MM.1S (cell line): ENCODE results near the gene SLIT3.

Source experiments
- DNase-seq: peaks from one replicate; pipeline ENCODE4 v3.0.0-alpha.2; 2015
- H2AFZ ChIP-seq: fragments of 300-600 bp; sonication (generic); 2 replicates; pipeline ENCODE4 v1.6.0; 2016; ENCODE audit warnings: antibody characterized with exemption, low read length
- H3F3A ChIP-seq: fragments of 300-600 bp; sonication (generic); 2 replicates; pipeline ENCODE4 v1.6.1; 2016; ENCODE audit warnings: mild to moderate bottlenecking, antibody characterized with exemption, low read length, moderate library complexity, mixed read lengths; ENCODE audit not compliant: insufficient read depth
- H3K27ac ChIP-seq: fragments of 300-600 bp; sonication (generic); 2 replicates; pipeline ENCODE4 v1.5.1; 2016; ENCODE audit warnings: mild to moderate bottlenecking, low read length
- H3K27me3 ChIP-seq: fragments of 300-600 bp; sonication (generic); replicated peaks from 2 replicates; pipeline ENCODE4 v1.6.0; 2016; ENCODE audit warnings: low read length; ENCODE audit not compliant: insufficient read depth
- H3K36me3 ChIP-seq: fragments of 300-600 bp; sonication (generic); replicated peaks from 2 replicates; pipeline ENCODE4 v1.6.1; 2016; ENCODE audit warnings: mild to moderate bottlenecking, low read length, mixed read lengths; ENCODE audit not compliant: insufficient read depth
- H3K4me1 ChIP-seq: fragments of 300-600 bp; sonication (generic); 2 replicates; pipeline ENCODE4 v1.6.1; 2016; ENCODE audit warnings: low read length, mixed read lengths
- H3K4me2 ChIP-seq: fragments of 300-600 bp; sonication (generic); 2 replicates; pipeline ENCODE4 v1.6.0; 2016; ENCODE audit warnings: low read depth, low read length
- H3K4me3 ChIP-seq: fragments of 300-600 bp; sonication (generic); 2 replicates; pipeline ENCODE4 v1.5.1; 2016; ENCODE audit warnings: low read length, mixed read lengths
- H3K79me2 ChIP-seq: fragments of 300-600 bp; sonication (generic); 2 replicates; pipeline ENCODE4 v1.6.1; 2016; ENCODE audit warnings: mixed run types, low read length, mixed read lengths
- H3K9ac ChIP-seq: fragments of 300-600 bp; sonication (generic); 2 replicates; pipeline ENCODE4 v1.6.1; 2016; ENCODE audit warnings: low read length, mixed read lengths
- H3K9me2 ChIP-seq: fragments of 300-600 bp; sonication (generic); replicated peaks from 2 replicates; pipeline ENCODE4 v1.6.1; 2016; ENCODE audit warnings: mild to moderate bottlenecking, low read length, mixed read lengths; ENCODE audit not compliant: insufficient read depth
- H3K9me3 ChIP-seq: fragments of 300-600 bp; sonication (generic); replicated peaks from 2 replicates; pipeline ENCODE4 v1.6.1; 2016; ENCODE audit warnings: mild to moderate bottlenecking, low read length, mixed read lengths; ENCODE audit not compliant: insufficient read depth
- H4K20me1 ChIP-seq: fragments of 300-600 bp; sonication (generic); 2 replicates; pipeline ENCODE4 v1.6.1; 2016; ENCODE audit warnings: mild to moderate bottlenecking, low read length, moderate library complexity, mixed read lengths; ENCODE audit not compliant: insufficient read depth
- CTCF ChIP-seq: fragments of 300-600 bp; sonication (generic); IDR thresholded peaks from 2 replicates; pipeline ENCODE4 v1.5.1; 2016; ENCODE audit warnings: antibody characterized with exemption, low read length, mixed read lengths
- EZH2 ChIP-seq: fragments of 300-600 bp; sonication (generic); optimal IDR thresholded peaks from 2 replicates; pipeline ENCODE3; 2017; ENCODE audit warnings: low read depth, mild to moderate bottlenecking, antibody characterized with exemption, low read length, mixed read lengths
- EZH2phosphoT487 ChIP-seq: fragments of 300-600 bp; sonication (generic); IDR thresholded peaks from 2 replicates; pipeline ENCODE4 v1.6.1; 2018; ENCODE audit warnings: antibody characterized with exemption, low read length

Gene SLIT3

GRCh38 chr5:168952196-168952595, 348.7 kb downstream of the SLIT3 start:
- no peak overlapping the region for H2AFZ ChIP-seq
- no peaks in the 10 kb centered on the region for H3K36me3 ChIP-seq
- H3K9me2 ChIP-seq: no peaks in the 10 kb centered on the region
- no peak overlapping the region for H3K9ac ChIP-seq
- H3K27ac ChIP-seq: no peak overlapping the region
- DNase-seq: no peak
- H3K79me2 ChIP-seq: no peaks in the 10 kb centered on the region
- H4K20me1 ChIP-seq: no peaks in the 10 kb centered on the region
- no peaks in the 10 kb centered on the region for H3F3A ChIP-seq
- H3K4me2 ChIP-seq: no peak overlapping the region
- no peaks in the 10 kb centered on the region for H3K4me1 ChIP-seq
- TF ChIP-seq EZH2: no peak
- TF ChIP-seq CTCF: no peak
- TF ChIP-seq EZH2phosphoT487: no peak
- H3K27me3 ChIP-seq: no peaks in the 10 kb centered on the region
- no peaks in the 10 kb centered on the region for H3K9me3 ChIP-seq
- H3K4me3 ChIP-seq: no peak overlapping the region

- H3F3A ChIP-seq: no peaks in the 10 kb centered on the region
- H3K4me1 ChIP-seq: no peaks in the 10 kb centered on the region
- H3K36me3 ChIP-seq: no peaks in the 10 kb centered on the region
- no peak for DNase-seq
- no peaks in the 10 kb centered on the region for H3K27me3 ChIP-seq
- H3K4me2 ChIP-seq: no peak overlapping the region
- H3K4me3 ChIP-seq: no peak overlapping the region
- TF ChIP-seq EZH2phosphoT487: no peak
- no peak for TF ChIP-seq CTCF
- TF ChIP-seq EZH2: no peak
- no peak overlapping the region for H2AFZ ChIP-seq
- H4K20me1 ChIP-seq: no peaks in the 10 kb centered on the region
- no peaks in the 10 kb centered on the region for H3K79me2 ChIP-seq
- no peak overlapping the region for H3K9ac ChIP-seq
- no peaks in the 10 kb centered on the region for H3K9me3 ChIP-seq
- H3K27ac ChIP-seq: no peak overlapping the region
- H3K9me2 ChIP-seq: no peaks in the 10 kb centered on the region
Measured at GRCh38 chr5:168951769-168952168, 349.2 kb downstream of the SLIT3 start.

- Histone ChIP-seq H3K27ac (no peak overlapping the region), H2AFZ (no peak overlapping the region), H3K9ac (no peak overlapping the region), H3K79me2 (no peaks in the 10 kb centered on the region), H3F3A (no peaks in the 10 kb centered on the region), H3K9me2 (no peaks in the 10 kb centered on the region), H3K9me3 (no peaks in the 10 kb centered on the region), H3K27me3 (no peaks in the 10 kb centered on the region), H3K4me3 (no peak overlapping the region), H3K36me3 (no peaks in the 10 kb centered on the region), H4K20me1 (no peaks in the 10 kb centered on the region), H3K4me1 (no peaks in the 10 kb centered on the region), H3K4me2 (no peak overlapping the region)
- no peak for DNase-seq
- TF ChIP-seq EZH2phosphoT487 (no peak), CTCF (no peak), EZH2 (no peak)
Measured at GRCh38 chr5:168951356-168951755, 349.6 kb downstream of the SLIT3 start.
